GM12878 (cell line): ENCODE data around the gene GLT8D1. TPM values are rescaled to one million over a fixed set of nuclear protein-coding genes. Genes with fewer than 3 reads are reported as not detected.
A peak's percentile ranks its signal among the peaks of the same experiment; 100 is the strongest.

Experiments
- ATAC-seq: fragments of 200-7000 bp; cut with Tn5 transposase; 3 replicates; pipeline ENCODE4 v1.9.1; 2020; ENCODE audit warnings: mild to moderate bottlenecking, moderate library complexity
- BruUV-seq: library from RNA; stranded (reverse); fragments of 400-500 nt; replicated peaks from 2 replicates; lab custom pipeline; 2021; lab: Mats Ljungman, UMichigan
- CTCF ChIA-PET: fragments of 300-600 bp; sonication (Branson Sonifier 250); formaldehyde crosslinking; extraction: SDS; loops from one replicate; lab custom pipeline; 2021; ENCODE audit warnings: inconsistent platforms; lab: Yijun Ruan, JAX
- POLR2A ChIA-PET: fragments of 350-600 bp; formaldehyde crosslinking; extraction: SDS; loops from one replicate; lab custom pipeline; 2021; ENCODE audit warnings: inconsistent platforms; lab: Charles Lee
- RAD21 ChIA-PET: fragments of 300-600 bp; sonication (Branson Sonifier 250); formaldehyde crosslinking; loops from one replicate; lab custom pipeline; 2023; ENCODE audit warnings: antibody characterized with exemption; ENCODE audit not compliant: unreplicated experiment; lab: Charles Lee
- SMC1A ChIA-PET: fragments of 300-600 bp; sonication (Branson Sonifier 250); formaldehyde crosslinking; loops from one replicate; lab custom pipeline; 2023; ENCODE audit not compliant: unreplicated experiment, uncharacterized antibody; lab: Charles Lee
- DNase-seq: peaks from one replicate; pipeline ENCODE4 v3.0.0-alpha.2; 2011; ENCODE audit warnings: low read depth, low spot score
- FAIRE-seq: peaks from 3 replicates; lab custom pipeline; 2011; peaks lifted over from hg19 to GRCh38; lab: Jason Lieb, UNC
- H2AFZ ChIP-seq: 2 replicates; pipeline ENCODE4 v1.6.0; 2011; ENCODE audit warnings: low read depth, low read length, control low read depth; ENCODE audit not compliant: control insufficient read depth
- H3K27ac ChIP-seq: 2 replicates; pipeline ENCODE4 v1.5.1; 2011; ENCODE audit warnings: control low read depth; ENCODE audit not compliant: control insufficient read depth, insufficient read depth
- H3K27me3 ChIP-seq, 2 experiments: replicated peaks in 1 of 2; 2 replicates each; pipeline versions ENCODE4 v1.6.0 to v1.6.1; 2011; ENCODE audit warnings: low read length in 1 of 2; ENCODE audit not compliant: control insufficient read depth in 2 of 2, insufficient read depth in 2 of 2
- H3K36me3 ChIP-seq, 2 experiments: 2 replicates each; pipeline ENCODE4 v1.5.1; 2011; ENCODE audit warnings: low read length in 1 of 2; ENCODE audit not compliant: control insufficient read depth in 2 of 2, insufficient read depth in 2 of 2
- H3K4me1 ChIP-seq: 2 replicates; pipeline ENCODE4 v1.6.1; 2011; ENCODE audit warnings: mild to moderate bottlenecking, low read length, moderate library complexity, mixed read lengths; ENCODE audit not compliant: control insufficient read depth, insufficient read depth
- H3K4me2 ChIP-seq: 2 replicates; pipeline ENCODE4 v1.6.0; 2011; ENCODE audit warnings: control low read depth; ENCODE audit not compliant: control insufficient read depth, insufficient read depth
- H3K4me3 ChIP-seq: fragments of 200-600 bp; sonication (generic); 2 replicates; pipeline ENCODE4 v1.5.1; 2016
- H3K79me2 ChIP-seq: 2 replicates; pipeline ENCODE4 v1.6.0; 2011; ENCODE audit warnings: low read length; ENCODE audit not compliant: control insufficient read depth, insufficient read depth
- H3K9ac ChIP-seq: 2 replicates; pipeline ENCODE4 v1.8.0; 2011; ENCODE audit warnings: low read length, control low read depth, mixed read lengths; ENCODE audit not compliant: control insufficient read depth, insufficient read depth
- H3K9me3 ChIP-seq: replicated peaks from 3 replicates; pipeline ENCODE4 v1.5.1; 2011; ENCODE audit warnings: mild to moderate bottlenecking, low read length; ENCODE audit not compliant: control insufficient read depth, insufficient read depth
- H4K20me1 ChIP-seq: 2 replicates; pipeline ENCODE4 v1.6.0; 2011; ENCODE audit not compliant: control insufficient read depth, insufficient read depth
- BCL11A ChIP-seq: IDR thresholded peaks from 2 replicates; pipeline ENCODE4 v1.6.1; 2011; ENCODE audit warnings: low read depth, low read length
- CREM ChIP-seq: IDR thresholded peaks from 2 replicates; pipeline ENCODE4 v1.6.1; 2014; ENCODE audit warnings: antibody characterized with exemption, low read depth
- DPF2 ChIP-seq: fragments of 450-650 bp; IDR thresholded peaks from 2 replicates; pipeline ENCODE4 v1.6.1; 2017; ENCODE audit warnings: mild to moderate bottlenecking
- ETV6 ChIP-seq, 2 experiments: fragments of 450-650 bp in 1 of 2; IDR thresholded peaks in 1 of 2; conservative IDR thresholded peaks in 1 of 2; 2 replicates each; pipeline ENCODE4 v1.6.1; 2014; ENCODE audit warnings: antibody characterized with exemption in 1 of 2, borderline replicate concordance in 1 of 2, low read depth in 1 of 2, mild to moderate bottlenecking in 1 of 2, moderate library complexity in 1 of 2
- FOXM1 ChIP-seq: IDR thresholded peaks from 2 replicates; pipeline ENCODE4 v1.6.1; 2012; ENCODE audit warnings: low read depth, mild to moderate bottlenecking, inconsistent platforms, low read length, moderate library complexity
- IKZF1 ChIP-seq: fragments of 450-650 bp; conservative IDR thresholded peaks from 2 replicates; pipeline ENCODE4 v1.6.1; 2017; ENCODE audit warnings: antibody characterized with exemption, mild to moderate bottlenecking
- IKZF2 ChIP-seq, 2 experiments: fragments of 450-650 bp; IDR thresholded peaks; 2 replicates each; pipeline ENCODE4 v1.6.1; 2017; ENCODE audit warnings: mild to moderate bottlenecking in 2 of 2, moderate library complexity in 2 of 2
- JUNB ChIP-seq: IDR thresholded peaks from 2 replicates; pipeline ENCODE4 v1.6.1; 2016; ENCODE audit warnings: antibody characterized with exemption, mild to moderate bottlenecking
- KLF5 ChIP-seq: fragments of 450-650 bp; IDR thresholded peaks from 2 replicates; pipeline ENCODE4 v1.6.1; 2014; ENCODE audit warnings: mild to moderate bottlenecking; ENCODE audit not compliant: partially characterized antibody
- MTA2 ChIP-seq: fragments of 450-650 bp; IDR thresholded peaks from 2 replicates; pipeline ENCODE4 v1.6.1; 2016; ENCODE audit warnings: low read depth, mild to moderate bottlenecking, moderate library complexity
- MXI1 ChIP-seq: fragments of 150-350 bp; IDR thresholded peaks from 2 replicates; pipeline ENCODE4 v1.6.1; 2011; ENCODE audit warnings: low read depth, mild to moderate bottlenecking, inconsistent platforms, low read length, improper control_type of control experiment
- RAD21 ChIP-seq: IDR thresholded peaks from 2 replicates; pipeline ENCODE4 v1.6.1; 2011; ENCODE audit warnings: mild to moderate bottlenecking, low read depth, low read length, moderate library complexity; ENCODE audit not compliant: insufficient read depth
- RAD51 ChIP-seq: fragments of 450-650 bp; IDR thresholded peaks from 2 replicates; pipeline ENCODE4 v1.6.1; 2016; ENCODE audit warnings: moderate library complexity, mild to moderate bottlenecking, inconsistent platforms
- RUNX3 ChIP-seq: IDR thresholded peaks from 2 replicates; pipeline ENCODE4 v1.6.1; 2012; ENCODE audit warnings: low read length, inconsistent platforms
- STAT3 ChIP-seq: IDR thresholded peaks from 2 replicates; pipeline ENCODE4 v1.6.1; 2011; ENCODE audit warnings: low read depth, low read length, improper control_type of control experiment
- YY1 ChIP-seq: IDR thresholded peaks from 2 replicates; pipeline ENCODE4 v1.6.1; 2011; ENCODE audit warnings: low read depth, mild to moderate bottlenecking, low read length
- ZNF274 ChIP-seq: IDR thresholded peaks from one replicate; pipeline ENCODE4 v1.8.0; 2011; ENCODE audit not compliant: insufficient read length, insufficient read depth
- ZSCAN29 ChIP-seq: fragments of 450-650 bp; IDR thresholded peaks from 2 replicates; pipeline ENCODE4 v1.6.1; 2017; ENCODE audit warnings: mild to moderate bottlenecking, moderate library complexity
- in situ Hi-C: fragments of 300-500 bp; cut with MboI; formaldehyde crosslinking; loops from 9 replicates; pipeline ENCODE4 v1.14.3; 2018; ENCODE audit warnings: mixed read lengths
- intact Hi-C: fragments of 100-400 bp; cut with micrococcal nuclease; formaldehyde crosslinking; loops from one replicate; pipeline ENCODE4 v1.14.2; 2022; ENCODE audit not compliant: unreplicated experiment
- polyA plus RNA-seq, 11 experiments: library from polyadenylated mRNA; depleted of rRNA in 4 of 11; unstranded in 6 of 11; stranded (reverse) in 5 of 11; fragments of >200 nt; fragmentation: Nextera tagmentation in 4 of 11; fragmentation: Illumina TruSeq in 1 of 11; extraction: Ambion mirVana in 4 of 11; extraction: Trizol in 1 of 11; gene quantifications; 1 replicate in 1 of 11; 2 replicates in 10 of 11; pipeline versions ENCODE4 v1.2.1 to v1.2.3, GENCODE V29; 2011 to 2016; ENCODE audit warnings: inconsistent platforms in 2 of 11, missing spikeins in 2 of 11, low read depth in 1 of 11
- total RNA-seq, 4 experiments: library from RNA; depleted of rRNA in 3 of 4; stranded (reverse); fragments of >200 nt in 3 of 4; fragmentation: Illumina TruSeq in 1 of 4; extraction: Trizol in 1 of 4; gene quantifications; 2 replicates each; pipeline versions ENCODE4 v1.2.1 to v1.2.3, GENCODE V29; 2013 to 2021
- TF ChIP-seq, protein P1 (sequence below): IDR thresholded peaks from 2 replicates; pipeline ENCODE4 v1.6.1; 2012; ENCODE audit warnings: mild to moderate bottlenecking, low read depth, low read length
- TF ChIP-seq, protein P2 (sequence below): fragments of 450-650 bp; IDR thresholded peaks from 2 replicates; pipeline ENCODE4 v1.6.1; 2017; ENCODE audit warnings: low read depth, mild to moderate bottlenecking, moderate library complexity
- TF ChIP-seq, protein P3 (sequence below): IDR thresholded peaks from 2 replicates; pipeline ENCODE4 v1.6.1; 2012; ENCODE audit warnings: low read depth, low read length, improper control_type of control experiment

Gene GLT8D1
- total and polyA plus RNA-seq, 10 of the 15 experiments (the other 5 are each of a cell fraction or from before 2014, with no cell fraction given) = 25.3 to 73.4 (median 48.4) TPM

DNA sequence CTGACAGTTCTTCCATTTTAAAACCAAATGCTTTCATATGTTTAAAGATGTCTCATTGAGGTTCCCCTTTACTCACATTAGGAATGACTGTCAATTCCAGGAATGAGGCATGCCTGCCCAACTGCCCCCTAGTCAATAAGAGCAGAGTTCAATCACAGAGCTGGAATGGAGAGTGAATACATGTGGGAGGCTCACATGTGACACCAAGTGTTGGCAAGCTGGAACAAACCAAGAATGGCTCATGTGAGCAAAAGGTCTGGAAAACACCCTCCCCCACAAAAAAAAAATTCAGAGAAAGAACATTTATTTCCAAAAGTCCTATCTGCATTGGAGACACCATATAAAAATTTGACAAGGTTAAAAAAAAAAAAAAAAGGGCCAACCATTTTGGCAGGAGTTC lies 23.6 kb downstream of the GLT8D1 start:
- BruUV-seq = no TSS peak
- H3K4me2 ChIP-seq = peak overlapping the region; percentile 88
- TF ChIP-seq, protein P1, sequence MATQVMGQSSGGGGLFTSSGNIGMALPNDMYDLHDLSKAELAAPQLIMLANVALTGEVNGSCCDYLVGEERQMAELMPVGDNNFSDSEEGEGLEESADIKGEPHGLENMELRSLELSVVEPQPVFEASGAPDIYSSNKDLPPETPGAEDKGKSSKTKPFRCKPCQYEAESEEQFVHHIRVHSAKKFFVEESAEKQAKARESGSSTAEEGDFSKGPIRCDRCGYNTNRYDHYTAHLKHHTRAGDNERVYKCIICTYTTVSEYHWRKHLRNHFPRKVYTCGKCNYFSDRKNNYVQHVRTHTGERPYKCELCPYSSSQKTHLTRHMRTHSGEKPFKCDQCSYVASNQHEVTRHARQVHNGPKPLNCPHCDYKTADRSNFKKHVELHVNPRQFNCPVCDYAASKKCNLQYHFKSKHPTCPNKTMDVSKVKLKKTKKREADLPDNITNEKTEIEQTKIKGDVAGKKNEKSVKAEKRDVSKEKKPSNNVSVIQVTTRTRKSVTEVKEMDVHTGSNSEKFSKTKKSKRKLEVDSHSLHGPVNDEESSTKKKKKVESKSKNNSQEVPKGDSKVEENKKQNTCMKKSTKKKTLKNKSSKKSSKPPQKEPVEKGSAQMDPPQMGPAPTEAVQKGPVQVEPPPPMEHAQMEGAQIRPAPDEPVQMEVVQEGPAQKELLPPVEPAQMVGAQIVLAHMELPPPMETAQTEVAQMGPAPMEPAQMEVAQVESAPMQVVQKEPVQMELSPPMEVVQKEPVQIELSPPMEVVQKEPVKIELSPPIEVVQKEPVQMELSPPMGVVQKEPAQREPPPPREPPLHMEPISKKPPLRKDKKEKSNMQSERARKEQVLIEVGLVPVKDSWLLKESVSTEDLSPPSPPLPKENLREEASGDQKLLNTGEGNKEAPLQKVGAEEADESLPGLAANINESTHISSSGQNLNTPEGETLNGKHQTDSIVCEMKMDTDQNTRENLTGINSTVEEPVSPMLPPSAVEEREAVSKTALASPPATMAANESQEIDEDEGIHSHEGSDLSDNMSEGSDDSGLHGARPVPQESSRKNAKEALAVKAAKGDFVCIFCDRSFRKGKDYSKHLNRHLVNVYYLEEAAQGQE = no peak
- TF ChIP-seq IKZF1 = peak; percentile 62
- TF ChIP-seq ETV6 (conservative IDR thresholded peaks at IDR 0.05 in 1 of 2, IDR thresholded peaks at IDR 0.05 in 1 of 2; ENCODE audit: borderline replicate concordance in 1 of 2, low read depth in 1 of 2) = no peak
- peak; percentile 62; the same call in 1 of the 2 replicates for TF ChIP-seq RUNX3
- TF ChIP-seq STAT3 = no peak
- TF ChIP-seq MTA2 = no peak
- TF ChIP-seq RAD21 = peak; percentile 47
- peak; percentile 71; the same call in 1 of the 2 replicates for TF ChIP-seq MXI1
- peak; percentile 56 for TF ChIP-seq RAD51
- peak; percentile 47; the same call in 1 of the 2 replicates for TF ChIP-seq FOXM1
- peak; percentile 19; the same call in 1 of the 2 replicates for TF ChIP-seq CREM
- no peak for TF ChIP-seq ZSCAN29
- peak; percentile 27; the same call in 1 of the 2 replicates for TF ChIP-seq BCL11A
- TF ChIP-seq JUNB = peak; percentile 78
- TF ChIP-seq, protein P2, sequence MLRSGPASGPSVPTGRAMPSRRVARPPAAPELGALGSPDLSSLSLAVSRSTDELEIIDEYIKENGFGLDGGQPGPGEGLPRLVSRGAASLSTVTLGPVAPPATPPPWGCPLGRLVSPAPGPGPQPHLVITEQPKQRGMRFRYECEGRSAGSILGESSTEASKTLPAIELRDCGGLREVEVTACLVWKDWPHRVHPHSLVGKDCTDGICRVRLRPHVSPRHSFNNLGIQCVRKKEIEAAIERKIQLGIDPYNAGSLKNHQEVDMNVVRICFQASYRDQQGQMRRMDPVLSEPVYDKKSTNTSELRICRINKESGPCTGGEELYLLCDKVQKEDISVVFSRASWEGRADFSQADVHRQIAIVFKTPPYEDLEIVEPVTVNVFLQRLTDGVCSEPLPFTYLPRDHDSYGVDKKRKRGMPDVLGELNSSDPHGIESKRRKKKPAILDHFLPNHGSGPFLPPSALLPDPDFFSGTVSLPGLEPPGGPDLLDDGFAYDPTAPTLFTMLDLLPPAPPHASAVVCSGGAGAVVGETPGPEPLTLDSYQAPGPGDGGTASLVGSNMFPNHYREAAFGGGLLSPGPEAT = peak; percentile 65; the same call in 1 of the 2 replicates
- TF ChIP-seq DPF2 = 0 out of 2 replicates have a peak, but pooled peaks have one; percentile 24
- peak; percentile 63 to 68; a peak in 3 of 4 replicates for TF ChIP-seq IKZF2 (IDR thresholded peaks at IDR 0.05)
- no peak for TF ChIP-seq KLF5
- TF ChIP-seq, protein P3, sequence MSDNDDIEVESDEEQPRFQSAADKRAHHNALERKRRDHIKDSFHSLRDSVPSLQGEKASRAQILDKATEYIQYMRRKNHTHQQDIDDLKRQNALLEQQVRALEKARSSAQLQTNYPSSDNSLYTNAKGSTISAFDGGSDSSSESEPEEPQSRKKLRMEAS = 0 out of 2 replicates have a peak, but pooled peaks have one; percentile 38
- TF ChIP-seq YY1 = peak; percentile 47; the same call in 1 of the 2 replicates
- no peak for TF ChIP-seq ZNF274

More for the DNA sequence above, 23.6 kb downstream of the GLT8D1 start:
- in situ Hi-C loops = no loop called here
- ChIA-PET CTCF (interaction anchor here (0.8 to 2.2 kb wide), 4 partner anchors 11 to 233 kb away, joined by 3 to 9 read pairs (median 4); no protein-coding TSS in a partner anchor), POLR2A (interaction anchor here (0.7 to 1.6 kb wide), 3 partner anchors 10 to 295 kb away, joined by 3 to 5 read pairs (median 5); no protein-coding TSS in a partner anchor), RAD21 (interaction anchor here (1.0 to 1.5 kb wide), 3 partner anchors 93 to 270 kb away, joined by 3 to 5 read pairs (median 3); no protein-coding TSS in a partner anchor), SMC1A (interaction anchor here (1.1 to 1.4 kb wide), 2 partner anchors 11 to 120 kb away, joined by 4 read pairs; no protein-coding TSS in a partner anchor)
- peak; percentile 80 for FAIRE-seq
- peak overlapping the region; percentile 48; the same call in 1 of the 2 replicates for H3K4me3 ChIP-seq
- no peaks in the 10 kb centered on the region for H4K20me1 ChIP-seq
- H3K27me3 ChIP-seq = no peaks in the 10 kb centered on the region
- H3K27ac ChIP-seq = peak overlapping the region; percentile 75
- ATAC-seq = peak; percentile 23
- intact Hi-C loops = loop anchor here (10.0 kb wide), 1 partner anchor 227 kb away; the partner anchor contains the start of genes NISCH and TNNC1
- DNase-seq = no peak
- H2AFZ ChIP-seq = no peak overlapping the region
- peaks cover 0 to 18% of the 10 kb centered on the region in 2 experiments; a peak in 3 of 4 replicates for H3K36me3 ChIP-seq
- no peak overlapping the region; the same call in 1 of the 2 replicates for H3K9ac ChIP-seq
- H3K79me2 ChIP-seq = peaks cover 74% of the 10 kb centered on the region
- H3K4me1 ChIP-seq = peaks cover 17% of the 10 kb centered on the region
- H3K9me3 ChIP-seq = no peaks in the 10 kb centered on the region
